ENCODE data around the gene PARK7. TPM values are rescaled to one million over a fixed set of nuclear protein-coding genes. Genes with fewer than 3 reads are reported as not detected.

The PARK7 gene
- total and polyA plus RNA-seq, 2 experiments from 2014 or later: 178 to 679 TPM

DNA sequence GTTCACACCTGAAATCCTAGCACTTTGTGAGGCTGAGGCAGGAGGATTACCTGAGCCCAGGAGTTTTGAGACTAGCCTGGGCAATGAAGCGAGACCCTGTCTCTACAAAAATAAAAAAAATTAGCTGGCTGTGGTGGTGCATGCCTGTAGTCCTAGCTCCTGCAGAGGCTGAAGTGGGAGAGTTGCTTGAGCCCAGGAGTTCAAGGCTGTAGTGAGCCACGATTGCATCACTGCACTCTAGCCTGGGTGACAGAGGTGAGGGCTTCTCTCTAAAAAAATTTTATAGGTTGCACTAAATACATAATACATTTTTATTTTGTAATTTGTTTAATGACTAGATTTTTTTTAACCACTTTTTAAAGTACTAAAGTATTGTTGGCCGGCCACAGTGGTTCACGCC is 6.1 kb downstream of the PARK7 start (continued):
- no peak for TF ChIP-seq ZNF331 (CRISPR knock-in tag; IDR thresholded peaks at IDR 0.05; ENCODE audit: low read depth)
- TF ChIP-seq, protein P1, sequence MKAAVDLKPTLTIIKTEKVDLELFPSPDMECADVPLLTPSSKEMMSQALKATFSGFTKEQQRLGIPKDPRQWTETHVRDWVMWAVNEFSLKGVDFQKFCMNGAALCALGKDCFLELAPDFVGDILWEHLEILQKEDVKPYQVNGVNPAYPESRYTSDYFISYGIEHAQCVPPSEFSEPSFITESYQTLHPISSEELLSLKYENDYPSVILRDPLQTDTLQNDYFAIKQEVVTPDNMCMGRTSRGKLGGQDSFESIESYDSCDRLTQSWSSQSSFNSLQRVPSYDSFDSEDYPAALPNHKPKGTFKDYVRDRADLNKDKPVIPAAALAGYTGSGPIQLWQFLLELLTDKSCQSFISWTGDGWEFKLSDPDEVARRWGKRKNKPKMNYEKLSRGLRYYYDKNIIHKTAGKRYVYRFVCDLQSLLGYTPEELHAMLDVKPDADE (IDR thresholded peaks at IDR 0.05): no peak
- no peak for TF ChIP-seq NANOG (IDR thresholded peaks at IDR 0.05; ENCODE audit: borderline replicate concordance)
- TF ChIP-seq ZNF114 (CRISPR knock-in tag; IDR thresholded peaks at IDR 0.05): no peak

DNA sequence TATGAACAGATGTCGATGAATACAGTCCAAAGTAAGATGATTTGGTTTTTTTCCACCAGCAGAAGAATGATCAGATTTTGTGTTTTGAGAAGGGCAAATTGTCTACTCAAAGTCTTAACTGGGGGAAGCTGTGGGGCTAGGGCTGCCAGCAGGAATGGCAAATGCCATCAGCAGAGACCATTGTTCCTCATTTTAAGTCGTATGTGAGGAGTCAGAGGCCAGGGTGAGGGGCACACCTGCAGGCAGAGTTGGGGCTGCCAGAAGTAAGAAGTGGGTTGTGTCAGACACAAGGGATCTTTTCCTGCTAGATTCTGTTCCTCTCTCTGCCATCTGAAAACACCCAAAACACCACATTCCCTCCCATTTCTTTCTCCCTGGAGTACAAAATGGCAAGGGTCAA is 8.7 kb downstream of the PARK7 start:
- Histone ChIP-seq H3K36me3 (ENCODE audit: insufficient read depth) (peaks cover 54% of the 10 kb centered on the region), H3K4me2 (no peak overlapping the region), H4K20me1 (replicated peaks; ENCODE audit: insufficient read depth) (peaks cover 21% of the 10 kb centered on the region), H3K9me2 (ENCODE audit: insufficient read depth) (no peaks in the 10 kb centered on the region), H3K4me3 (no peak overlapping the region), H3K79me2 (replicated peaks; ENCODE audit: insufficient read depth) (peaks cover 47% of the 10 kb centered on the region), H3K4me1 (ENCODE audit: insufficient read depth) (no peaks in the 10 kb centered on the region), H3F3A (replicated peaks; ENCODE audit: low read depth) (no peaks in the 10 kb centered on the region), H2AFZ (no peak overlapping the region), H3K27ac (ENCODE audit: low read depth) (no peak overlapping the region), H3K27me3 (ENCODE audit: insufficient read depth) (no peaks in the 10 kb centered on the region)
- Mint-ChIP-seq H3K4me3 (no peak overlapping the region), H3K4me1 (no peaks in the 10 kb centered on the region), H3K27ac (no peak overlapping the region), H3K27me3 (ENCODE audit: insufficient read depth, low read depth, poor library complexity) (peaks cover 8% of the 10 kb centered on the region), H3K9me3 (no peaks in the 10 kb centered on the region), H3K36me3 (ENCODE audit: low read depth) (peaks cover 73% of the 10 kb centered on the region)
- TF ChIP-seq CREB1 (CRISPR knock-in tag; IDR thresholded peaks at IDR 0.05; ENCODE audit: low read depth) (no peak), STAT1 (IDR thresholded peaks at IDR 0.05; ENCODE audit: unreplicated experiment) (no peak), ZNF331 (CRISPR knock-in tag; IDR thresholded peaks at IDR 0.05; ENCODE audit: low read depth) (no peak), JUNB (IDR thresholded peaks at IDR 0.05; ENCODE audit: unreplicated experiment) (no peak), EZH2 (IDR thresholded peaks at IDR 0.05; ENCODE audit: low read depth, unreplicated experiment) (no peak), ZNF114 (CRISPR knock-in tag; IDR thresholded peaks at IDR 0.05) (no peak), POLR2AphosphoS5 (IDR thresholded peaks at IDR 0.05; ENCODE audit: low read depth) (no peak)
- TF ChIP-seq, protein P2, sequence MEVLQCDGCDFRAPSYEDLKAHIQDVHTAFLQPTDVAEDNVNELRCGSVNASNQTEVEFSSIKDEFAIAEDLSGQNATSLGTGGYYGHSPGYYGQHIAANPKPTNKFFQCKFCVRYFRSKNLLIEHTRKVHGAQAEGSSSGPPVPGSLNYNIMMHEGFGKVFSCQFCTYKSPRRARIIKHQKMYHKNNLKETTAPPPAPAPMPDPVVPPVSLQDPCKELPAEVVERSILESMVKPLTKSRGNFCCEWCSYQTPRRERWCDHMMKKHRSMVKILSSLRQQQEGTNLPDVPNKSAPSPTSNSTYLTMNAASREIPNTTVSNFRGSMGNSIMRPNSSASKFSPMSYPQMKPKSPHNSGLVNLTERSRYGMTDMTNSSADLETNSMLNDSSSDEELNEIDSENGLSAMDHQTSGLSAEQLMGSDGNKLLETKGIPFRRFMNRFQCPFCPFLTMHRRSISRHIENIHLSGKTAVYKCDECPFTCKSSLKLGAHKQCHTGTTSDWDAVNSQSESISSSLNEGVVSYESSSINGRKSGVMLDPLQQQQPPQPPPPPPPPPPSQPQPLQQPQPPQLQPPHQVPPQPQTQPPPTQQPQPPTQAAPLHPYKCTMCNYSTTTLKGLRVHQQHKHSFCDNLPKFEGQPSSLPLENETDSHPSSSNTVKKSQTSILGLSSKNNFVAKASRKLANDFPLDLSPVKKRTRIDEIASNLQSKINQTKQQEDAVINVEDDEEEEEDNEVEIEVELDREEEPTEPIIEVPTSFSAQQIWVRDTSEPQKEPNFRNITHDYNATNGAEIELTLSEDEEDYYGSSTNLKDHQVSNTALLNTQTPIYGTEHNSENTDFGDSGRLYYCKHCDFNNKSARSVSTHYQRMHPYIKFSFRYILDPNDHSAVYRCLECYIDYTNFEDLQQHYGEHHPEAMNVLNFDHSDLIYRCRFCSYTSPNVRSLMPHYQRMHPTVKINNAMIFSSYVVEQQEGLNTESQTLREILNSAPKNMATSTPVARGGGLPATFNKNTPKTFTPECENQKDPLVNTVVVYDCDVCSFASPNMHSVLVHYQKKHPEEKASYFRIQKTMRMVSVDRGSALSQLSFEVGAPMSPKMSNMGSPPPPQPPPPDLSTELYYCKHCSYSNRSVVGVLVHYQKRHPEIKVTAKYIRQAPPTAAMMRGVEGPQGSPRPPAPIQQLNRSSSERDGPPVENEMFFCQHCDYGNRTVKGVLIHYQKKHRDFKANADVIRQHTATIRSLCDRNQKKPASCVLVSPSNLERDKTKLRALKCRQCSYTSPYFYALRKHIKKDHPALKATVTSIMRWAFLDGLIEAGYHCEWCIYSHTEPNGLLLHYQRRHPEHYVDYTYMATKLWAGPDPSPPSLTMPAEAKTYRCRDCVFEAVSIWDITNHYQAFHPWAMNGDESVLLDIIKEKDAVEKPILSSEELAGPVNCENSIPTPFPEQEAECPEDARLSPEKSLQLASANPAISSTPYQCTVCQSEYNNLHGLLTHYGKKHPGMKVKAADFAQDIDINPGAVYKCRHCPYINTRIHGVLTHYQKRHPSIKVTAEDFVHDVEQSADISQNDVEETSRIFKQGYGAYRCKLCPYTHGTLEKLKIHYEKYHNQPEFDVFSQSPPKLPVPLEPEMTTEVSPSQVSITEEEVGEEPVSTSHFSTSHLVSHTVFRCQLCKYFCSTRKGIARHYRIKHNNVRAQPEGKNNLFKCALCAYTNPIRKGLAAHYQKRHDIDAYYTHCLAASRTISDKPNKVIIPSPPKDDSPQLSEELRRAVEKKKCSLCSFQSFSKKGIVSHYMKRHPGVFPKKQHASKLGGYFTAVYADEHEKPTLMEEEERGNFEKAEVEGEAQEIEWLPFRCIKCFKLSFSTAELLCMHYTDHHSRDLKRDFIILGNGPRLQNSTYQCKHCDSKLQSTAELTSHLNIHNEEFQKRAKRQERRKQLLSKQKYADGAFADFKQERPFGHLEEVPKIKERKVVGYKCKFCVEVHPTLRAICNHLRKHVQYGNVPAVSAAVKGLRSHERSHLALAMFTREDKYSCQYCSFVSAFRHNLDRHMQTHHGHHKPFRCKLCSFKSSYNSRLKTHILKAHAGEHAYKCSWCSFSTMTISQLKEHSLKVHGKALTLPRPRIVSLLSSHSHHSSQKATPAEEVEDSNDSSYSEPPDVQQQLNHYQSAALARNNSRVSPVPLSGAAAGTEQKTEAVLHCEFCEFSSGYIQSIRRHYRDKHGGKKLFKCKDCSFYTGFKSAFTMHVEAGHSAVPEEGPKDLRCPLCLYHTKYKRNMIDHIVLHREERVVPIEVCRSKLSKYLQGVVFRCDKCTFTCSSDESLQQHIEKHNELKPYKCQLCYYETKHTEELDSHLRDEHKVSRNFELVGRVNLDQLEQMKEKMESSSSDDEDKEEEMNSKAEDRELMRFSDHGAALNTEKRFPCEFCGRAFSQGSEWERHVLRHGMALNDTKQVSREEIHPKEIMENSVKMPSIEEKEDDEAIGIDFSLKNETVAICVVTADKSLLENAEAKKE (CRISPR knock-in tag; IDR thresholded peaks at IDR 0.05): no peak
- ATAC-seq (no peak), DNase-seq (ENCODE audit: low spot score) (no peak)

All from GM23338 (cell line).